ENCODE results near the gene RXFP1.

RXFP1 gene

DNA sequence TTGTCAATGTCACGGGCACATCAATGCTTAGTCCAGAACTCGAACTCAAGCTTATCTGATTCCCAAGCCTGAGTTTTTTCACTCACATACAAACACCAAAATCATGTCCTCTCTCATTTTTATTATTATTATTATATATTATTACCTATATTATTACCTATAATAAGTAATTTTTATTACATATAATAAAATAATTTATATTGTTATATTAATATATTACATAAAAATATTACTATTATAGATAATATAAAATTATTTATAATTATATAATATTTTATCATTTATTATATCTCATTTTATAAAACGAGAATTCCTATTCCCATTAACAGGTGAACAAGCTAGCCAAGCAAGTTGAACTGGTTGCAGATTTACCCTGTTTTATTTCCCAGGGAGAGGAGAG is 13.0 kb downstream of the RXFP1 start:
- Histone ChIP-seq H3K27ac (replicated peaks) (no peak overlapping the region), H3K4me3 (replicated peaks; ENCODE audit: insufficient read depth, low read length) (no peak overlapping the region), H3K27me3 (ENCODE audit: insufficient read depth, poor library complexity, severe bottlenecking) (no peaks in the 10 kb centered on the region)
- TF ChIP-seq POLR2AphosphoS5 (IDR thresholded peaks at IDR 0.05; ENCODE audit: low read depth) (no peak), SPI1 (IDR thresholded peaks at IDR 0.05; ENCODE audit: borderline replicate concordance, low read depth) (no peak), GABPA (IDR thresholded peaks at IDR 0.05; ENCODE audit: low read depth) (no peak)
- TF ChIP-seq, protein P1, sequence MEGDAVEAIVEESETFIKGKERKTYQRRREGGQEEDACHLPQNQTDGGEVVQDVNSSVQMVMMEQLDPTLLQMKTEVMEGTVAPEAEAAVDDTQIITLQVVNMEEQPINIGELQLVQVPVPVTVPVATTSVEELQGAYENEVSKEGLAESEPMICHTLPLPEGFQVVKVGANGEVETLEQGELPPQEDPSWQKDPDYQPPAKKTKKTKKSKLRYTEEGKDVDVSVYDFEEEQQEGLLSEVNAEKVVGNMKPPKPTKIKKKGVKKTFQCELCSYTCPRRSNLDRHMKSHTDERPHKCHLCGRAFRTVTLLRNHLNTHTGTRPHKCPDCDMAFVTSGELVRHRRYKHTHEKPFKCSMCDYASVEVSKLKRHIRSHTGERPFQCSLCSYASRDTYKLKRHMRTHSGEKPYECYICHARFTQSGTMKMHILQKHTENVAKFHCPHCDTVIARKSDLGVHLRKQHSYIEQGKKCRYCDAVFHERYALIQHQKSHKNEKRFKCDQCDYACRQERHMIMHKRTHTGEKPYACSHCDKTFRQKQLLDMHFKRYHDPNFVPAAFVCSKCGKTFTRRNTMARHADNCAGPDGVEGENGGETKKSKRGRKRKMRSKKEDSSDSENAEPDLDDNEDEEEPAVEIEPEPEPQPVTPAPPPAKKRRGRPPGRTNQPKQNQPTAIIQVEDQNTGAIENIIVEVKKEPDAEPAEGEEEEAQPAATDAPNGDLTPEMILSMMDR (IDR thresholded peaks at IDR 0.05; ENCODE audit: insufficient read depth, low read length): no peak
- TF ChIP-seq, protein P2, sequence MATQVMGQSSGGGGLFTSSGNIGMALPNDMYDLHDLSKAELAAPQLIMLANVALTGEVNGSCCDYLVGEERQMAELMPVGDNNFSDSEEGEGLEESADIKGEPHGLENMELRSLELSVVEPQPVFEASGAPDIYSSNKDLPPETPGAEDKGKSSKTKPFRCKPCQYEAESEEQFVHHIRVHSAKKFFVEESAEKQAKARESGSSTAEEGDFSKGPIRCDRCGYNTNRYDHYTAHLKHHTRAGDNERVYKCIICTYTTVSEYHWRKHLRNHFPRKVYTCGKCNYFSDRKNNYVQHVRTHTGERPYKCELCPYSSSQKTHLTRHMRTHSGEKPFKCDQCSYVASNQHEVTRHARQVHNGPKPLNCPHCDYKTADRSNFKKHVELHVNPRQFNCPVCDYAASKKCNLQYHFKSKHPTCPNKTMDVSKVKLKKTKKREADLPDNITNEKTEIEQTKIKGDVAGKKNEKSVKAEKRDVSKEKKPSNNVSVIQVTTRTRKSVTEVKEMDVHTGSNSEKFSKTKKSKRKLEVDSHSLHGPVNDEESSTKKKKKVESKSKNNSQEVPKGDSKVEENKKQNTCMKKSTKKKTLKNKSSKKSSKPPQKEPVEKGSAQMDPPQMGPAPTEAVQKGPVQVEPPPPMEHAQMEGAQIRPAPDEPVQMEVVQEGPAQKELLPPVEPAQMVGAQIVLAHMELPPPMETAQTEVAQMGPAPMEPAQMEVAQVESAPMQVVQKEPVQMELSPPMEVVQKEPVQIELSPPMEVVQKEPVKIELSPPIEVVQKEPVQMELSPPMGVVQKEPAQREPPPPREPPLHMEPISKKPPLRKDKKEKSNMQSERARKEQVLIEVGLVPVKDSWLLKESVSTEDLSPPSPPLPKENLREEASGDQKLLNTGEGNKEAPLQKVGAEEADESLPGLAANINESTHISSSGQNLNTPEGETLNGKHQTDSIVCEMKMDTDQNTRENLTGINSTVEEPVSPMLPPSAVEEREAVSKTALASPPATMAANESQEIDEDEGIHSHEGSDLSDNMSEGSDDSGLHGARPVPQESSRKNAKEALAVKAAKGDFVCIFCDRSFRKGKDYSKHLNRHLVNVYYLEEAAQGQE (IDR thresholded peaks at IDR 0.05; ENCODE audit: insufficient replicate concordance, low read depth): no peak
- DNase-seq (ENCODE audit: low read depth in 1 of 2, low spot score in 1 of 2): no peak

DNA sequence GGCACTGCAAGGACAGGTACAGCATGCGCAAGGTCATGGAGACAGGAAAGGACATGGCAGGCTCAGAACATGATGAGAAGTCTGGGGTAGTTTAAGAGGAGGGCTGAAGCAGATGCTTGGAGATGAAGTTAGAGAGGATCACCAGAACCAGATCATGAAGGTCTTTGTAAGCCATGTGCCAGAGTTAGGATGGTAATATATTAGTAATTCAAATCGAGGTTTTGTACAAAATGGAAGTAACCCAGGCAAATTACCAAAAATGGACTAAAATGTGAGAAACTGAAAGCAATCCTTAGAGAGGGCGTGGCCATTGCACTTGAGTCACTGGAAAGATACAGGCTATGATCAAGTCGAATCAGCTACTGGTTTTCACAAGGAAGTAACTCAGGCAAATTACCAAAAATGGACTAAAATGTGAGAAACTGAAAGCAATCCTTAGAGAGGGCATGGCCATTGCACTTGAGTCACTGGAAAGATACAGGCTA is 13.5 kb downstream of the RXFP1 start:
- DNase-seq (ENCODE audit: low read depth in 1 of 2, low spot score in 1 of 2): no peak
- Histone ChIP-seq H3K4me3 (replicated peaks; ENCODE audit: insufficient read depth, low read length) (no peak overlapping the region), H3K27ac (replicated peaks) (no peak overlapping the region), H3K27me3 (ENCODE audit: insufficient read depth, poor library complexity, severe bottlenecking) (no peaks in the 10 kb centered on the region)
- TF ChIP-seq SPI1 (IDR thresholded peaks at IDR 0.05; ENCODE audit: borderline replicate concordance, low read depth): no peak
- TF ChIP-seq, protein P2 (IDR thresholded peaks at IDR 0.05; ENCODE audit: insufficient replicate concordance, low read depth): no peak
- no peak for TF ChIP-seq POLR2AphosphoS5 (IDR thresholded peaks at IDR 0.05; ENCODE audit: low read depth)
- TF ChIP-seq GABPA (IDR thresholded peaks at IDR 0.05; ENCODE audit: low read depth): no peak
- TF ChIP-seq, protein P1 (IDR thresholded peaks at IDR 0.05; ENCODE audit: insufficient read depth, low read length): no peak

DNA sequence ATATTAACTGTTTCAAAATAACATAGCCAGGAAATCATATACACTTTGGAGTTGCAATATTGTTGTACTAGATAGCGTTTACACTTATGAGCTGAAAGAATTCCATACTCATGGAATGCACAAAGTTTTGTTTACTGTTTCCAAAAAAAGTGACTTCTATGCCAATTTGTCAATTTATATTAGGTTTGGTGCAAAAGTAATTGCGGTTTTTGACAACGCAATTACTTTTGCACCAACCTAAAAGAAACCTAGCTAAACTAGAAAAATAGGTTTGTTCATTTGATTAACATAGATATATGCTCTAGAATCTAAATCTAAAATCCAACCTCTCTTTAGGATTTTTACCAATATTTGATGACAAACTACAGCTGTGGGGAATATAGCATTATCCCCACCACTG is 15.2 kb downstream of the RXFP1 start:
- no peak for DNase-seq (ENCODE audit: low read depth in 1 of 2, low spot score in 1 of 2)
- no peaks in the 10 kb centered on the region for H3K27me3 ChIP-seq (ENCODE audit: insufficient read depth, poor library complexity, severe bottlenecking)
- H3K4me3 ChIP-seq (replicated peaks; ENCODE audit: insufficient read depth, low read length): no peak overlapping the region
- TF ChIP-seq SPI1 (IDR thresholded peaks at IDR 0.05; ENCODE audit: borderline replicate concordance, low read depth) (no peak), POLR2AphosphoS5 (IDR thresholded peaks at IDR 0.05; ENCODE audit: low read depth) (no peak), GABPA (IDR thresholded peaks at IDR 0.05; ENCODE audit: low read depth) (no peak)
- TF ChIP-seq, protein P2 (IDR thresholded peaks at IDR 0.05; ENCODE audit: insufficient replicate concordance, low read depth): no peak
- TF ChIP-seq, protein P1 (IDR thresholded peaks at IDR 0.05; ENCODE audit: insufficient read depth, low read length): no peak
- H3K27ac ChIP-seq (replicated peaks): no peak overlapping the region

Data from HL-60 (cell line).